Duodenal mucosa (tissue), 2 donors: Measurements from ENCODE around the gene S100A6.

Experiments used
- H3K27ac ChIP-seq: one replicate; pipeline ENCODE4 v1.7.0; 2013; ENCODE audit warnings: low read depth, low read length
- H3K27me3 ChIP-seq, 2 donors: one replicate each; pipeline ENCODE4 v1.7.0; 2013; ENCODE audit warnings: low read length in 2 of 2, control low read depth in 1 of 2; ENCODE audit not compliant: insufficient read depth in 2 of 2, control insufficient read depth in 1 of 2
- H3K36me3 ChIP-seq, 2 donors: one replicate each; pipeline ENCODE4 v1.7.0; 2013; ENCODE audit warnings: low read length in 2 of 2, control low read depth in 1 of 2; ENCODE audit not compliant: insufficient read depth in 2 of 2, control insufficient read depth in 1 of 2
- H3K4me1 ChIP-seq, 2 donors: one replicate each; pipeline ENCODE4 v1.7.0; 2013; ENCODE audit warnings: low read length in 2 of 2, control low read depth in 1 of 2; ENCODE audit not compliant: insufficient read depth in 2 of 2, control insufficient read depth in 1 of 2
- H3K4me3 ChIP-seq, 2 donors: one replicate each; pipeline ENCODE4 v1.7.0; 2013; ENCODE audit warnings: low read length in 2 of 2, low read depth in 1 of 2
- H3K9ac ChIP-seq, 2 donors: one replicate each; pipeline ENCODE4 v1.7.0; 2013; ENCODE audit warnings: low read length in 2 of 2, low read depth in 1 of 2
- H3K9me3 ChIP-seq, 2 donors: one replicate each; pipeline ENCODE4 v1.7.0; 2013; ENCODE audit warnings: low read length in 2 of 2, control low read depth in 1 of 2; ENCODE audit not compliant: control insufficient read depth in 1 of 2

Gene S100A6

DNA sequence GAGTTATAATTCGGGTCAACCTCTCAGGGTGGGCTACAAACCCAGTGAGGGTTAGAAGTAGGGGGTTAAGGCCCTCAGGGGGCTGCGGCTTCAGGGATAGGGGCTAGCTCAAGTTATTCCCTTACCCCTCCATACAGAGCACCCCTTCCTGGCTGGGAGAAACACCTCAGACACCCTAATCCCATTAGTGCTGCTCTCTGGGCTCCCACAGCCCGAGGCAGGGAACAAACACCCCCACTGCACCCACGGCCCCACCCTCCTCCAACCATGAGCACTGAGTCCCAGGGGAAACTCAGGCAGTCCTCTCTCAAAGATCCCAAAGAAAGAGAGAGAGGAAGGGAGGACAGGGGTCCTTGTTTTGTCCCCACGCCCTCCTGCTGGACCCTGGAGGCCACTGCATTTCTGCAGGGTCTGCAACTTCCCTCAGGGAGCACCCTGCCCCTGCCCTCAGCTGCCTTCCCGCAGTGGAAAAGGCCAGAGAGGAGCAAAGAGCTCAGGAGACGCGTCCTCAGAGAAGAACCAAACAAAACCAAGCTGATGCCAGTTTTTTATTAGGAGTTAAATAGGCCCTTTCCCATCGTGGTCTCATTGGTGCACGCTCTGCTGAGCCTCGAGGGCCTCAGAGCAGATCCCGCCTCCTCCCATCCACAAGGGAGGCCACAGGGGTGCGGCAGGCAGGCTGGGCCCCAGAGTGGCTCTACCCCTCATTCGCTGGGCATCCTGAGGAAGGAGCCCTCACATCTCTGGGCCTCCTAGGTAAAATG is 11.2 kb upstream of the S100A6 start:
- Histone ChIP-seq H3K27me3 (no peaks in the 10 kb centered on the region), H3K4me3 (no peak overlapping the region), H3K4me1 (peaks cover 40 to 51% of the 10 kb centered on the region in 2 donors), H3K9ac (no peak overlapping the region), H3K27ac (no peak overlapping the region), H3K36me3 (no peaks in the 10 kb centered on the region), H3K9me3 (no peaks in the 10 kb centered on the region)

DNA sequence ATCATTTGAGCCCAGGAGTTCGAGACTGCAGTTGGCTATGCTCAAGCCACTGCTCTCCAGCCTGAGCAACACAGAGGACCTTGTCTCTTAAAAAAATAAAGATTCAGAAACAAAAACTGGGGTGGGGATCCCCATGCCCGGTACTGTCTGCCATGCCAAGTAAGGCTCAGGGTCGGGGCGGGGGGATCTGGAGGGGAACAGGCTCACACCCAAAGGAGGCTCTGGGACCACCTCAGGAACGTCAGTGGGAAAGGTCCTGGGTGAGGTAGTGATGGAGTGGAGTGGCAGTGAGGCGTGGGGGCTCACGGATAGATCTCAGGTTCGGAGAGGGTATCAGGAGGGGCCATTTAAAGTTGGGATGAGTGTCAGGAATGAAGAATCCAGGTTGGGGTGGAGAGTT is 10.6 kb upstream of the S100A6 start:
- Histone ChIP-seq H3K4me1 (peaks cover 40 to 53% of the 10 kb centered on the region in 2 donors), H3K9me3 (no peaks in the 10 kb centered on the region), H3K27ac (no peak overlapping the region), H3K9ac (no peak overlapping the region), H3K27me3 (no peaks in the 10 kb centered on the region), H3K4me3 (no peak overlapping the region), H3K36me3 (no peaks in the 10 kb centered on the region)

DNA sequence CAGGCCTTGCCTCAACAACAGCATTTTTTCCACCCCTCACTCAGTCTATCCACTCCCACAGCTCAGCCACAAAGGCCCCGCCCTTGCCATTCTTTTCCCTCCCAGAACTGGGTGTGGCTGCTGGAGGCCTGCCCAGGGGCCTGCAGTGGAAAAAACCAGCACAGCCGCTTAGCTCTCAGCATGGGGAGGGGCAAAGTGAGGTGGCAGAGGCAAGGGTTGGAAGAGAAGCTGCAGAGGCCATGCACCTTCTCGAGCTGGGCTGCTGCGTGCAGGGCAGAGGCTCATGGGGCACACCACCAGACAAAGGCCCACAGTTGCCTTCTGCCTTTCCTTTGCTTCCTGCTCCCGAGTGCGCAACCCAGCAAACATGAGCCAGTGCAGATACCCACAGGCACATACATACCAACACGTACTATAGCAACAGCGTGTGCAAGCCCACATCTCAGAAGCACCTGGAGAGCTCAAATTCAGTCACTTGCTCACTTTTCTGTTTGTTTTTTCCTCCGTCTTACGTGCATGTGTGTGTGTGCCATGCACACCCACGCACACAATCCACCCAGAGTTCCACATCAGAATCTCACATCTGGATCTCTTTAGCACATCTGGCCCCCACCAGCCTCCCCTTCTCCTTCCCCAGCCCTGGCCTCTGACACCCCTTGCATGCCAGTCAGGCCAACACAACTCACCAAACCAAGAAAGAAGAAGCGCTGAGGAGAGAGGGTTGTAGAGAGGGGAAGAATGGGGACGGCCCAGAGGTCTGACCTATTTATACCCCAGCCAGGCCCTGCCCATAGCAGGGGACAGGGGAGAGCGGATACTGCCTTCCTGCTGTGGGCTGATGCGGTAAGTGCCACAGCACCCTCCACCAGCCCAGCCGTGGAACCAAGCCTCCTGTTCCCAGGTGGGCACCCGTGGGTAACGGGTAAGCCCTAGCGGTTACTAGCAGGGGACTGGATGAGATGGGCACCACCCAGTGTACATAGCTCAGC is 9.6 kb upstream of the S100A6 start, which contains the start of gene S100A4:
S100A4 (minus strand) TSS at position 740 of the 989 bp plus-strand sequence. CDS start 1,012 bp downstream, outside the sequence.
- Histone ChIP-seq H3K4me3 (peak within 1 kb of the TSS; percentile 67 to 78), H3K27me3 (no peaks in the 10 kb centered on the region), H3K36me3 (no peaks in the 10 kb centered on the region), H3K9me3 (no peaks in the 10 kb centered on the region), H3K27ac (peak within 1 kb of the TSS; percentile 76), H3K9ac (peak within 1 kb of the TSS; percentile 76 to 85), H3K4me1 (peaks cover 49 to 63% of the 10 kb centered on the region in 2 donors)

DNA sequence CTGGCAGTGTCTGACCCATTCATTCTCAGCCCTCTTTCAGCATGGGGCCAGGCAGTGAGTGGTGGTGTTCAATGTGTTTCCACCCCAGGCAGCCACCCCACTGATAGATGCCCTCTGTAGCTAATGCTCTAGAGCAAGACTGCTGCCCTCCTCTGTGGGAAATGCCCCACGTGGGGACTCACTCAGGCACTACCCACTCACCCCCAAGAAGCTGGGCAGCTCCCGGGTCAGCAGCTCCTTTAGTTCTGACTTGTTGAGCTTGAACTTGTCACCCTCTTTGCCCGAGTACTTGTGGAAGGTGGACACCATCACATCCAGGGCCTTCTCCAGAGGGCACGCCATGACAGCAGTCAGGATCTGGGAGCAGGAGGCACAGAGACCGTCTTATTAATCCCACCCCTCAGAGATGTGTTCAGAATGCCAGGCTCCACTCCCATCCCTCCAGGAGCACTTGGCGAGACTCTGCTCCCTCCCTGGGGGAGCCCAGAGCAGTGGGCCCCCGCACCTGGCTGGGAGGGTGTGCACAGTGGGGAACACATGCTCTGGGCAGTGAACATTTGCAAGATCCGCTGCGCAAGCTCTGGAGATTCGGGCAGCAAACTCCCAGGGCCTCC is 8.8 kb upstream of the S100A6 start:
- Histone ChIP-seq H3K4me1 (peaks cover 55 to 66% of the 10 kb centered on the region in 2 donors), H3K9ac (peak overlapping the region; percentile 76 to 85), H3K27me3 (no peaks in the 10 kb centered on the region), H3K4me3 (peak overlapping the region; percentile 67 to 78), H3K9me3 (no peaks in the 10 kb centered on the region), H3K36me3 (no peaks in the 10 kb centered on the region), H3K27ac (peak overlapping the region; percentile 76)

DNA sequence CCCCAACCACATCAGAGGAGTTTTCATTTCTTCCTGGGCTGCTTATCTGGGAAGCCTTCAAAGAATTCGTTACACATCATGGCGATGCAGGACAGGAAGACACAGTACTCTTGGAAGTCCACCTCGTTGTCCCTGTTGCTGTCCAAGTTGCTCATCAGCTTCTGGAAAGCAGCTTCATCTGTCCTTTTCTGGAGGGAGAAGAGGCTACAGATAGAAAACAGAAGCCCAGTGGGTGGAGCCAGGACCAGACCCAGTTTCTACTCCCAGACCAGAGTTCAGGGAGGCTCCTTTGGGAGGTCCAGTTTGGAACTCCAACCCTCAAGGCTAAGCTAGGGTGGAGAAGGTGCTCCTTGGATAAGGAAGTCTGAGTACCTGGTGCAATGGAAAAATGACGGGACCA is 7.9 kb upstream of the S100A6 start:
- peak overlapping the region in 1 of 2 donors; percentile 85 for H3K9ac ChIP-seq
- H3K27ac ChIP-seq = no peak overlapping the region
- H3K36me3 ChIP-seq = no peaks in the 10 kb centered on the region
- no peaks in the 10 kb centered on the region for H3K9me3 ChIP-seq
- peaks cover 55 to 57% of the 10 kb centered on the region in 2 donors for H3K4me1 ChIP-seq
- H3K27me3 ChIP-seq = no peaks in the 10 kb centered on the region
- peak overlapping the region in 1 of 2 donors; percentile 78 for H3K4me3 ChIP-seq

DNA sequence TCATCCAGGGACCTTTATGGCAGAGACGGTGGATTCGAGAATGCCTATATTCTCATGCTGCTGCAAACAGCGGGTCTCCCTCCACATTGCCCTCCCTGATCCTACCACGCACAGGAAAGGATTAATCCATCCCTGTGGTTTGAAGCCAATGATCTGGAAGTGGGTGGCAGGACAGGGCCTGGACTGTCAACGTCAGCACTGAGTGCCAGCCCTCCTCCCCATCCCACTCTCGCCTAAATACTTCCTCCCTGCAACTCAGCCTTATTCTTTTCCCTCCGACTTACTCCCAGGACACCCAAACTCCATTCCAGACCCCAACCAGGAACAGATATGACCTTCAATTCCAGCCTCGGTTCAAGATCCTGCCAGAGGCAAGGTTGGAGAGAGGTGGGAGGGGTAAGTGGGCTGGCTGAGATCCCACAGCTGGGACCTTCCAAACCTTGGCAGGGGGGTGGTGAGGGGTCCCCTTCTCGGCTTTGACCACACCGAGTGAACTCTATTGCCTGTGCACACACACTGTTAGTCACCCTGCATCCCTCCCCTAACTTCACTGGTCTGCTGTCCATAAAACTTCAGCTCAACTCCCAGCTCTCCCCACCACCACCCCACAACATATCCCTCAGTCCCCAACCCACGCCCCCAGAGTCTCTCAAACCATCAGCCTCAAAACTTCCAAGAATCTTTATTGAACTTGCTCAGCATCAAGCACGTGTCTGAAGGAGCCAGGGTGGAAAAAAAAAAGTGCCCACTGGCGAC is 7.3 kb upstream of the S100A6 start:
- H3K27me3 ChIP-seq = no peaks in the 10 kb centered on the region
- no peaks in the 10 kb centered on the region for H3K36me3 ChIP-seq
- H3K9me3 ChIP-seq = no peaks in the 10 kb centered on the region
- no peak overlapping the region for H3K9ac ChIP-seq
- H3K27ac ChIP-seq = no peak overlapping the region
- H3K4me3 ChIP-seq = no peak overlapping the region
- H3K4me1 ChIP-seq = peaks cover 51 to 56% of the 10 kb centered on the region in 2 donors

DNA sequence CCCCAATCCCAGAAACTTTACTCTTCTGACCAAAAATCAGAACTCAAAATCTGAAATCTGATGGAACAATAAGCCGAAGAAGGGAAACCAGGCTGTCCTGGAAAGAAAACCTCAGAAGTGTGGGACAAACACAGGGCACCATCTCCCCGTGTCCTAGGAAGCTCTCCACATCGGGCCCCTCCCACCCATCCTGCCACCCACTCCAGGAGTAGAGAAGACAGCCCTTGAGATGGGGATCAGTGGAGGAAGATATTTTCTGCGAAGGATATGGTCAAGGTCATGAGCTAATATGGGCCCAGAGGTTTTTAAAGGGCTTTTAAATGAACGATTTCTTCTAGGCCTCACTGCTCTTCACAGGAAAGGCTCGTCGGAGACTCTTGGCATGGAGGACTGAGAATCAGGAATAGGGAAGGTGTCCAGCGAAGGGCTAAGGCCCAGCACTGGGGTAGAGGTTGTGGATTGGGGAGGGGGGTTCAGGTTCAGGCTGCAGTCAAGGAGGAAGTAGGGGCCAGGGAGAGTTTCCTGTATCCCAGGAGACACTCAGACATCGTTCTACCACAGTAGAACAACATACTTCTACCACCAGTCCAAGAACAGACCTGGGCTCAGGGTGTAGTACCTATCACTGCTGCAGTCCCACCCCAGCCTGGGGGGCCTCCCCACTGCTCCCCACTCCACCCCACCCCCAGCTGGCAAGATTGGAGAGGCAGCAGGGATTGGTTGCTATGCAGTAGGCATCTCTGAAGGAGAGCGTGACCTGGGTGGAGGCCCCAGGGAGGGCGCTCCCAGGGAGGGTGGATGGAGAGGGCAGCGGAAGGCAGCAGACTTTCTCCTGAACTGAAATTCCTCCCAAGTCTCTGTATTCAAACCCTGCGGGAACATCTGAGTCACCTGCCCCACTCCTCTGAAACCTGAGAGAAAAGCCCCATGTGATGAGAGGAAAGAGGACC is 6.1 kb upstream of the S100A6 start:
- Histone ChIP-seq H3K9me3 (no peaks in the 10 kb centered on the region), H3K9ac (no peak overlapping the region), H3K27me3 (no peaks in the 10 kb centered on the region), H3K36me3 (no peaks in the 10 kb centered on the region), H3K27ac (no peak overlapping the region), H3K4me3 (no peak overlapping the region), H3K4me1 (peaks cover 60 to 65% of the 10 kb centered on the region in 2 donors)

DNA sequence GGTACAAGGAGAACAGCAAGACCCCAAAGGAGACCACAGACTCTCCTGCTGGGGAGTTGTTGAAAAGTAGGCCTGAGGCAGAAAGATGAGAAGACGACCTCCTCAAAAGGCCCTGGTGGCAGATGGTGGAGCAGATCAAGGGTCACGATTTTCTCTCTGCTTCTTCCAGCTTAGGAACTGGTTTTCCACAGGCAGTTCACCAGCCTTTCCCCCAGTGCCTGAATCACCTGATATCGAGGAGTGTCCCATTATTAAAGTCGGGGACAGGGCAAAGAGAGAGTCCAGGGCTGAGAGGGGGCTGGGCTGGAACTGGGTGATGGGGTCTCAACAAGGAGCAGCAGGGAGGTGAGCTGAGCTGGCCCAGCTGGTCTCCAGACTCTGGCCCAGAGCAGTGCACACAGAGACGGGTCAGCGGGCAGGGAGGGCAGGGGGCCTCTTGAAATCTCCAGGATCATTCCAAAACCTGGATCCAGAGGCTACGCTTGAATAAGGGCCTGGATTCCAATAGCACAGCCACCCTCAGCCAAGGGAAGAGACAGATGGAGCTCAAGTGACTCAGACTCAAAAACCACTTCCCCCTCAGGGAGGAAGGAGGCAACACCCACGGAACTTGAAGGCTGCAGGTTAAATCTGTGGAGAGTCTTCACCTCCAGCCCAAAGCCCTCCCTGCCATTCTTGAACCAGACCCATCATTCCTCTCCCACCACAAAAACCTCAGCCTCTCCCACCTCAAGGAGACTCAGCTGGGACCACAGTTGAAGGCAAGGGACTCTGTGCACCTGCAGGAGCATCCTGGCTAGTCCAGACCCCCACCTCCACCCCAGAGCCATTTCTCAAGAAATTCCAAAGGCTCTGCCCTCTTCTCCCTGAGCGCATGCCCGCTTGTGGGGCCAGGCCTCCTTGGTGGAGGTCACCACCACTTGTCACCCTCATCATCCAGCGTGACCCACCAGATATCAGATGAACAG is 4.9 kb upstream of the S100A6 start, which contains the start of gene S100A5:
S100A5 (minus strand) TSS at position 541 of the 968 bp plus-strand sequence. CDS start 743 bp downstream, outside the sequence.
- Histone ChIP-seq H3K9ac (no peak within 1 kb of the TSS), H3K27ac (no peak within 1 kb of the TSS), H3K36me3 (no peaks in the 10 kb centered on the region), H3K4me1 (peaks cover 62 to 69% of the 10 kb centered on the region in 2 donors), H3K9me3 (no peaks in the 10 kb centered on the region), H3K4me3 (peak within 1 kb of the TSS in 1 of 2 donors; percentile 24), H3K27me3 (no peaks in the 10 kb centered on the region)
